Tongue (tissue), 2 donors: Measurements from ENCODE around the gene EEPD1. TPM values are rescaled to one million over a fixed set of nuclear protein-coding genes. Genes with fewer than 3 reads are reported as not detected.

Experiments
- DNase-seq: peaks from one replicate; pipeline ENCODE4 v3.0.0-alpha.2; 2015
- total RNA-seq: library from RNA; depleted of rRNA; stranded (reverse); fragments of >200 nt; gene quantifications from one replicate; pipeline ENCODE4 v1.2.3, GENCODE V29; 2014

EEPD1 gene
- total RNA-seq, 1 donor from 2014 or later, result 16.5 TPM

- peak; percentile 58 for DNase-seq
Observed at GRCh38 chr7:36280840-36281812, 128.1 kb downstream of the EEPD1 start.

GRCh38 chr7:36281945-36282717 lies 129.1 kb downstream of the EEPD1 start:
- DNase-seq, result no peak

GRCh38 chr7:36283181-36283580 lies 130.1 kb downstream of the EEPD1 start:
- no peak for DNase-seq

- DNase-seq, result peak; percentile 25
Observed at GRCh38 chr7:36283711-36284130, 130.7 kb downstream of the EEPD1 start.

- no peak for DNase-seq
Observed at GRCh38 chr7:36284456-36285090, 131.5 kb downstream of the EEPD1 start.

DNA sequence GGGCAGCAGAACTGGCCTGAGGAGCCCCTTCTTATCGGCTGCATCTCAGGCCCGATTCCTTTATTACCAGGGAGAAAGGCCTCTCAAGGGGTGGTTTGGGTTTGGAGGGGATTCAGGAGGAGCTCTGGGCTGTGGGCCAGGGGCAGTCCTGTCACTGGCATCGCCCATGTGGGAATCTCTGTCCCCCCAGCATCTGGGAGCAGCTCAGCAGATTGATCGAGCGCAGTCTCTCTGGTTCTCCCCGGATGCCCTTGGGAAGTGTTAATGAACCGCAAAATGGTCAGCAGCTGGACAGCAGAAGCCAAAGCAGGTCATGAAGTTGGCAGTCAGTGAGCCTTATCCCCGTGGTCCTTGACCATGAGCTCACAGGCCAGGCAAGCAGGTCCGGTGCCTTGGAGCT lies 132.2 kb downstream of the EEPD1 start:
- no peak for DNase-seq

- no peak for DNase-seq
Observed at GRCh38 chr7:36286226-36286625, 133.2 kb downstream of the EEPD1 start.

- no peak for DNase-seq
Observed at GRCh38 chr7:36286688-36287087, 133.6 kb downstream of the EEPD1 start.

GRCh38 chr7:36287371-36288241 lies 134.6 kb downstream of the EEPD1 start:
- no peak for DNase-seq

GRCh38 chr7:36288501-36288900 lies 135.4 kb downstream of the EEPD1 start:
- no peak for DNase-seq

DNA sequence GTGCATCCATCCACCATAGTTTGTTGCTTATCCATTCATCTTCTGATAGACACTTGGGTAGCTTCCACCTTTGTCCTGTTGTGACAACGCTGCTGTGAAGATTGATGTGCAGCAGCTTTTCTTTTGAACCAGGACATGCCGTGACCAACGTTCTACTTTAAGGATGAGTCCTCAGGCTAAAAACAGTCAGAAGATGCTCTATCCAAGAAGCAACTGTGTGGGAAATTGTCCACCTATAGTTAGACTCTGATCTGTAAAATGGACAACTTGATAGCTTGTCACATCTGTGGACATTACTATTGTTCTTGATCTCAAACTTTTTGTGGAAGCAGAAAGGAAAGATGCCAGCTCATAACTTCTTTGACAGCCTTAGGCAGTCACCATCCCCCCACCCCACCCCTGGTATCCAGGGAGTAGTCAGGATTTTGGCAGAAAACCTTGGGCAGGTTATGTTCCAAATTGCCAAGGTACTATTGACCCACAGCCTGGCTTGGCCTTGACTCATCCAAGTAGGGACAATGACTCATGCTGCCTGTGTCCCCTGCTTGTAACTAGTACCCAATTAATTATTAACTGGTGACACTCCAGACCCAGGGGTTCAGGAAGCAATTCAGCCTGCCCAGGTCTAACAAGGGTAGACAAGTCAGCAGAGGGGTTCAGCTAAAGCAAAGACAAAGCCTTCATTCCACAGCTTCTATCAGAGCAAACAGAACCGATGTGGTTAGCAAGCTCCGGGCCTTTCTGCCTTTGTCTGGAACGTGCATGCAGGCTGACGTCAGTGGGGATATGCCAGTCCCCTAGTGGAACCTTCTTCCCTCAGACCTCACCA lies 137.0 kb downstream of the EEPD1 start:
- no peak for DNase-seq

DNA sequence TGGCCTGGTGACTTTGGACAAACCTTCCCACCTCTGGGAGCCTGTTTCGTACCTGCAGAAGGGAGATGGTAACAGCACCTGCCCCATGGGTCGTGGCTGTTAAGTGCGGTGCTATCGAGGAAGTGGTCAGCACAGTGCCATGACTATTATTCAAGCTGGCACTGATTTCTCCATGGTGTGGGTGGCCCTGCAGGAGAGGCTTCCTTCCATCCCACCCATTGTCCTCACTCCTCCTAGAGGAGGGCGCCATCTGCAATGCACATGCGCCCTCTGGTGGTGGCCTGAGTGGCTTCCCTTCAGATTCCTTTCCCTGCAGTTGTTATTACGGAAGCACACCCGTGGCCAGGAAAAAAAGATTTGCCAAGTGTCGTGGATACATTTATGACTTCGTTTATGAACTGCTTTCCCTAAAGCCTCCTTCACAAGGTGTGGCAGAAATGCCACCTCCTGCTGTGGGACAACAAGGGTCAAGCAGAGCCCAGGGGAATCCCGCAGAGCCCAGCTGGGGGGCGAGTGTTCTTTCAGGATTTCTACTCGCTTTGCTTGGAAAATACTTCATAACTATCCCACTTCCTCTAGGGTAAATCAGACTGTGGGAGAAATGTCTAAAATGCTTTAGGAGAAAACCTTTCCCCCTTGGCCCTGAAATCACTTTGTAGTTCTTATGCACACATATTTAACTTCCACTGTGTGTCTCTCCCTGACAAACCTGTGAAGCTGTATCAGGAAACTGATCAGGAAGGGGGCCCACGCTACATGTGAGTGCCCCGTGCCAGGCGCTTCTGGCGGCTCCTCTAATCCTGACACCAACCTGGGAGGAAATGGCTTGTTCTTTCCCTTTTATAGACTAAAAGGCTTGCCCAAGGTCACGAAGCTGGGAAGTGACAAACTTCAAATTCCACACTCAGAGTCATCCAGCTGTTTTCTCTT lies 138.6 kb downstream of the EEPD1 start:
- peak; percentile 94 for DNase-seq

- no peak for DNase-seq
Observed at GRCh38 chr7:36295090-36295489, 142.0 kb downstream of the EEPD1 start.

DNA sequence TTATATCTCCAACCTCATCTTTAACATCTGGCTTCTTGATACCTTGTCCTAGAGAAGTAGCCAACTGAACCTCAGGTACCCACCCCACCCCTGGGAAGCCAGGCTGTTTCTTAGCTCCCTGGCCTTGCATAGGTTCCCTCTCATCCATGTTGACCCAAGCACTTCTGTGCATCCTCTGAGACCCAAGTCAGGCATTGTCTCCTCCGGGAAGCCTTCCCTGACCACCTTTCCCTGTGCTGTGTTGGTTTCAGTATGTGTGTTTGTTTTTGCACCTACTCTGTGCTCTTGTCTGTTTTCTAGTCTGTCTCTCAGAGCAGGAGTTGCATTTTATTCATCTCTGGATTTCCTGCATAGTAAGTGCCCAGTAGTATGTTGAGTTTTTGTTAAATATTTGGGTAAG lies 143.2 kb downstream of the EEPD1 start:
- no peak for DNase-seq

DNA sequence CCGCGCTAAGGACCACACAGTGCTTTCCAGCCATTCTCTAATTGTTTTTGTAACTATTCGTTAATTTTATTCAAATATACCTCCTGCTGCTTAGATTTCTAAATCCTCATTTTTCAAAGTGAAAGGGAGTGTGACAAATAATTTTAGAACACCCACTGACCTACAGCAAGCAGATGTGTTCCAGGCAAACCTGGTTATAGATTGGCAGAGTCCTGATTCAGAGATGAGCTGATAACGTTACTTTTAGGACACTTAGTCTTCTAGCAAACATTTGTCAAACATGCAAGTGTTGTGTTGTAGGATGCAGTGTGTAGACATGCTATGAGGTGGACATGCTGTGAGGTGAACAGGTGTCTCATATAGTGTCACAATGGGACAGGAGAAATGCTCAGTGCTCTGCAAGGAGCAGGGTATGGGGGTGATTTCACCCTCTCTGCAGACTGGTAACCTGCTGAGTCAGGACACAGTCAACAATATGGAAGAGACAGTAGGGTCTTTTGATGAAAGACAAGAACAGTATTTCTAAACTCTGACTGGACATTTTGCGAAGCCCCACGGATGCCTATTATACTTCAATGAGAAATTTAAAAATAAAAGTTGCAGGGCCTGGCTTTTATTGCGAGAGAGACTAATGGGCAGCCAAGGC lies 144.4 kb downstream of the EEPD1 start:
- DNase-seq, result no peak

DNA sequence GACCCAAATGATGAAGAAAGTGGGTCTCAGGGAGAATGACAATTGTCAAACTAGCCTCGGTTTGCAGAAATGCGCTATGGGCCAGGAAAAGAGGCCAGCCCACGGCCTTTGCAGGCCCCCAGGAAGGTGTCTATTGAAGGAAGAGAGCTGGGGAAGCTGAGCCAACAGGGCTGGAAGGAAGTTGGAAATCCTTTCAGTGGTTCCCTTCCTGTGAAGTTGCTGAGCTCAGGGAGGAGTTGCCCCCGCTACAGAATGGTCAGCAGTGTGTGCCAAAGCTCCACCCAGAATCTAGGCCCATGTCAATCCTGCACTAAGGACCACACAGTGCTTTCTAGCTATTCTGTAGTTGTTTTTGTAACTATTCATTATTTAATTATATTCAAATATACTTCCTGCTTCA lies 145.1 kb downstream of the EEPD1 start:
- no peak for DNase-seq

GRCh38 chr7:36299223-36299774 lies 146.2 kb downstream of the EEPD1 start:
- no peak for DNase-seq

DNA sequence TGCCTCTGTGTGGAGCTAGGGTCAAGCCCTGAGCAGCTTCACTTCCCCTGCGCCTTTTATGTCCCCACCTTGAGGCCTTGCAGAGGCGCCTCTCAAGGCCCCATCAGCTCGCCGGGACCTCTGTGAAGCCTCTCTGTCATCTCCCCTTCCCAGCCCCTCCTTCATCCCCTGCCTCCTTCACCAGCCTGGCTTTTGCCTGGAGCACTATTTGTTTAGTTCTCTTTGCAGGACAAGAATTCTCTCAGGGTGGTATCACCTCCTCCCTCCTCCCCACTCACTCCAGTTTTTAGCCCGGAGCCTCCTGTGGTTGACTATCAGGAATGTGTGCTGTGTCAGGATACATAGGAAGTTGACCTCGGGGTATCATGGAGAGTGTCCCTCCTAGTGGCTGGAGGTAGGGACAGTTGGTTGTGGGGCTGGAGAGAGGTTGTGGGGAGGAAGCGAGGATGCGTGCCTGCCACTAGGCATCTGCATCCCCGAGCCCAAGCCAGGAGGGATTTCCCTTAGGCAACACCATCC lies 146.8 kb downstream of the EEPD1 start:
- DNase-seq, result no peak
